ENCODE results near the gene TMEM72.

TMEM72 gene

GRCh38 chr10:44961931-44962750 is 51.0 kb downstream of the TMEM72 start:
- DNase-seq (ENCODE audit: low read depth): no peak

GRCh38 chr10:44962870-44963738 is 52.0 kb downstream of the TMEM72 start:
- no peak overlapping the region for H3K4me3 ChIP-seq (ENCODE audit: low read depth, low read length)
- DNase-seq (ENCODE audit: low read depth): peak; percentile 71

More at GRCh38 chr10:44961931-44962750, 51.0 kb downstream of the TMEM72 start:
- H3K4me3 ChIP-seq (ENCODE audit: low read depth, low read length): peak overlapping the region; percentile 72

GRCh38 chr10:44963772-44964633 is 52.9 kb downstream of the TMEM72 start:
- H3K4me3 ChIP-seq (ENCODE audit: low read depth, low read length): no peak overlapping the region
- peak; percentile 51 for DNase-seq (ENCODE audit: low read depth)

- no peak for DNase-seq (ENCODE audit: low read depth)
- H3K4me3 ChIP-seq (ENCODE audit: low read depth, low read length): no peak overlapping the region
Measured at GRCh38 chr10:44965104-44965503, 54.0 kb downstream of the TMEM72 start.

- H3K4me3 ChIP-seq (ENCODE audit: low read depth, low read length): no peak overlapping the region
- DNase-seq (ENCODE audit: low read depth): no peak
Measured at GRCh38 chr10:44965651-44966097, 54.5 kb downstream of the TMEM72 start.

GRCh38 chr10:44966129-44966815 is 55.1 kb downstream of the TMEM72 start:
- H3K4me3 ChIP-seq (ENCODE audit: low read depth, low read length): no peak overlapping the region

GRCh38 chr10:44966816-44967509 is 55.8 kb downstream of the TMEM72 start:
- DNase-seq (ENCODE audit: low read depth): no peak
- H3K4me3 ChIP-seq (ENCODE audit: low read depth, low read length): no peak overlapping the region

More at GRCh38 chr10:44966129-44966815, 55.1 kb downstream of the TMEM72 start:
- no peak for DNase-seq (ENCODE audit: low read depth)

GRCh38 chr10:44967616-44968015 is 56.5 kb downstream of the TMEM72 start:
- no peak for DNase-seq (ENCODE audit: low read depth)
- no peak overlapping the region for H3K4me3 ChIP-seq (ENCODE audit: low read depth, low read length)

- H3K4me3 ChIP-seq (ENCODE audit: low read depth, low read length): no peak overlapping the region
- DNase-seq (ENCODE audit: low read depth): no peak
Measured at GRCh38 chr10:44968091-44968490, 57.0 kb downstream of the TMEM72 start.

- no peak overlapping the region for H3K4me3 ChIP-seq (ENCODE audit: low read depth, low read length)
Measured at GRCh38 chr10:44968500-44969400, 57.6 kb downstream of the TMEM72 start.

GRCh38 chr10:44969854-44970253 is 58.7 kb downstream of the TMEM72 start:
- DNase-seq (ENCODE audit: low read depth): no peak
- no peak overlapping the region for H3K4me3 ChIP-seq (ENCODE audit: low read depth, low read length)

More at GRCh38 chr10:44968500-44969400, 57.6 kb downstream of the TMEM72 start:
- no peak for DNase-seq (ENCODE audit: low read depth)

GRCh38 chr10:44970812-44971395 is 59.8 kb downstream of the TMEM72 start:
- no peak for DNase-seq (ENCODE audit: low read depth)
- H3K4me3 ChIP-seq (ENCODE audit: low read depth, low read length): no peak overlapping the region

GRCh38 chr10:44971434-44971833 is 60.3 kb downstream of the TMEM72 start:
- no peak overlapping the region for H3K4me3 ChIP-seq (ENCODE audit: low read depth, low read length)

GRCh38 chr10:44971935-44972757 is 61.0 kb downstream of the TMEM72 start:
- H3K4me3 ChIP-seq (ENCODE audit: low read depth, low read length): no peak overlapping the region
- no peak for DNase-seq (ENCODE audit: low read depth)

More at GRCh38 chr10:44971434-44971833, 60.3 kb downstream of the TMEM72 start:
- DNase-seq (ENCODE audit: low read depth): no peak

- H3K4me3 ChIP-seq (ENCODE audit: low read depth, low read length): no peak overlapping the region
- no peak for DNase-seq (ENCODE audit: low read depth)
Measured at GRCh38 chr10:44972874-44973306, 61.8 kb downstream of the TMEM72 start.
